H1 (cell line): Measurements from ENCODE around the gene BRPF3. TPM values are rescaled to one million over a fixed set of nuclear protein-coding genes. Genes with fewer than 3 reads are reported as not detected.

ENCODE experiments used
- CTCF ChIA-PET: fragments of 300-600 bp; sonication (Branson Sonifier 250); formaldehyde crosslinking; loops from one replicate; lab custom pipeline; 2021; ENCODE audit not compliant: partially characterized antibody; lab: Charles Lee
- POLR2A ChIA-PET: fragments of 300-600 bp; sonication (Branson Sonifier 250); formaldehyde crosslinking; loops from one replicate; lab custom pipeline; 2021; ENCODE audit warnings: inconsistent platforms; ENCODE audit not compliant: partially characterized antibody; lab: Charles Lee
- DNase-seq, 2 experiments: peaks; one replicate each; pipeline versions ENCODE4 v3.0.0 to v3.0.0-alpha.2; 2010 to 2022; ENCODE audit warnings: low spot score in 2 of 2, low read depth in 1 of 2, mixed read lengths in 1 of 2
- FAIRE-seq: peaks from 2 replicates; lab custom pipeline; 2011; peaks lifted over from hg19 to GRCh38; lab: Jason Lieb, UNC
- H2AFZ ChIP-seq: 2 replicates; pipeline ENCODE4 v1.8.1; 2012; ENCODE audit warnings: low read length, inconsistent platforms
- H2AK5ac ChIP-seq: 2 replicates; pipeline ENCODE4 v1.6.1; 2013; ENCODE audit warnings: low read depth, low read length
- H2BK120ac ChIP-seq: replicated peaks from 2 replicates; pipeline ENCODE3; 2013; ENCODE audit warnings: low read depth, low read length, inconsistent platforms
- H2BK12ac ChIP-seq: 2 replicates; pipeline ENCODE4 v1.6.1; 2013; ENCODE audit warnings: low read depth, low read length
- H2BK15ac ChIP-seq: 2 replicates; pipeline ENCODE4 v1.6.1; 2013; ENCODE audit warnings: low read length
- H2BK20ac ChIP-seq: 2 replicates; pipeline ENCODE4 v1.6.1; 2013; ENCODE audit warnings: low read length
- H2BK5ac ChIP-seq: 2 replicates; pipeline ENCODE4 v1.6.1; 2013; ENCODE audit warnings: low read depth, low read length
- H3K14ac ChIP-seq: 2 replicates; pipeline ENCODE4 v1.6.1; 2013; ENCODE audit warnings: inconsistent platforms; ENCODE audit not compliant: insufficient read length
- H3K18ac ChIP-seq: 2 replicates; pipeline ENCODE4 v1.6.1; 2013; ENCODE audit warnings: low read length; ENCODE audit errors: extremely low read depth
- H3K23ac ChIP-seq: 2 replicates; pipeline ENCODE4 v1.6.1; 2013; ENCODE audit warnings: inconsistent platforms; ENCODE audit not compliant: insufficient read length
- H3K23me2 ChIP-seq: 2 replicates; pipeline ENCODE4 v1.6.1; 2013; ENCODE audit warnings: low read depth, low read length
- H3K27ac ChIP-seq: 2 replicates; pipeline ENCODE4 v1.6.1; 2011; ENCODE audit warnings: low read depth, low read length, inconsistent platforms
- H3K27me3 ChIP-seq, 4 experiments: replicated peaks in 1 of 4; 1 replicate in 1 of 4; 2 replicates in 3 of 4; pipeline versions ENCODE4 v1.6.1 to v1.8.1; 2011 to 2013; ENCODE audit warnings: low read length in 3 of 4, mild to moderate bottlenecking in 3 of 4, inconsistent platforms in 2 of 4, mixed read lengths in 2 of 4, moderate library complexity in 1 of 4; ENCODE audit not compliant: control insufficient read depth in 3 of 4, insufficient read depth in 3 of 4; ENCODE audit errors: extremely low read depth in 1 of 4
- H3K36me3 ChIP-seq, 4 experiments: 2 replicates each; pipeline versions ENCODE4 v1.6.1 to v1.8.1; 2011 to 2013; ENCODE audit warnings: mild to moderate bottlenecking in 4 of 4, low read length in 3 of 4, moderate library complexity in 2 of 4, control low read depth in 1 of 4, inconsistent platforms in 1 of 4; ENCODE audit not compliant: insufficient read depth in 4 of 4, control insufficient read depth in 2 of 4
- H3K4ac ChIP-seq: replicated peaks from 2 replicates; pipeline ENCODE3; 2013; ENCODE audit warnings: low read length, low read depth, mixed read lengths, inconsistent platforms; ENCODE audit not compliant: insufficient read length
- H3K4me1 ChIP-seq, 4 experiments: replicated peaks in 1 of 4; 1 replicate in 1 of 4; 2 replicates in 3 of 4; pipeline versions ENCODE4 v1.6.1 to v1.8.1; 2011 to 2013; ENCODE audit warnings: low read length in 3 of 4, inconsistent platforms in 2 of 4, mixed read lengths in 1 of 4; ENCODE audit not compliant: insufficient read depth in 4 of 4, control insufficient read depth in 3 of 4
- H3K4me2 ChIP-seq, 2 experiments: 2 replicates each; pipeline versions ENCODE4 v1.6.1 to v1.8.1; 2011 to 2013; ENCODE audit warnings: low read depth in 2 of 2, low read length in 2 of 2, control low read depth in 1 of 2, inconsistent platforms in 1 of 2, mild to moderate bottlenecking in 1 of 2; ENCODE audit not compliant: insufficient read depth in 1 of 2
- H3K4me3 ChIP-seq, 4 experiments: fragments of 200-600, 300-600 bp in 1 of 4; sonication (generic), shearing (Covaris generic), sonication (Bioruptor Twin) in 1 of 4; 2 replicates each; pipeline versions ENCODE4 v1.5.1 to v1.8.1; 2011 to 2016; ENCODE audit warnings: low read length in 4 of 4, low read depth in 3 of 4, control low read depth in 2 of 4, inconsistent platforms in 2 of 4, mild to moderate bottlenecking in 2 of 4, mixed read lengths in 1 of 4, moderate library complexity in 1 of 4; ENCODE audit not compliant: insufficient read depth in 2 of 4; ENCODE audit errors: extremely low read depth in 1 of 4
- H3K56ac ChIP-seq: replicated peaks from 2 replicates; pipeline ENCODE3; 2013; ENCODE audit warnings: low read depth, mild to moderate bottlenecking, mixed read lengths, low read length, inconsistent platforms; ENCODE audit not compliant: insufficient read length
- H3K79me1 ChIP-seq: 2 replicates; pipeline ENCODE4 v1.6.1; 2013; ENCODE audit warnings: low read depth, low read length, control low read depth
- H3K79me2 ChIP-seq, 2 experiments: 2 replicates each; pipeline versions ENCODE4 v1.6.1 to v1.8.1; 2012 to 2013; ENCODE audit warnings: low read length in 2 of 2, mild to moderate bottlenecking in 2 of 2, inconsistent platforms in 1 of 2; ENCODE audit not compliant: insufficient read depth in 2 of 2, control insufficient read depth in 1 of 2
- H3K9ac ChIP-seq, 4 experiments: replicated peaks in 1 of 4; 1 replicate in 1 of 4; 2 replicates in 3 of 4; pipeline versions ENCODE4 v1.6.1 to v1.8.1; 2011 to 2013; ENCODE audit warnings: low read depth in 3 of 4, low read length in 3 of 4, control low read depth in 2 of 4, mild to moderate bottlenecking in 2 of 4, moderate library complexity in 2 of 4, inconsistent platforms in 1 of 4; ENCODE audit errors: extremely low read depth in 1 of 4
- H3K9me3 ChIP-seq, 2 experiments: 2 replicates each; pipeline versions ENCODE4 v1.6.1 to v1.8.1; 2012 to 2013; ENCODE audit warnings: mild to moderate bottlenecking in 2 of 2, moderate library complexity in 2 of 2, control low read depth in 1 of 2, inconsistent platforms in 1 of 2, low read depth in 1 of 2, low read length in 1 of 2, mixed read lengths in 1 of 2; ENCODE audit not compliant: insufficient read depth in 2 of 2
- H4K20me1 ChIP-seq, 2 experiments: replicated peaks in 1 of 2; 2 replicates each; pipeline versions ENCODE3 to v1.8.1; 2011 to 2013; ENCODE audit warnings: inconsistent platforms in 2 of 2, low read length in 2 of 2, mild to moderate bottlenecking in 1 of 2; ENCODE audit not compliant: insufficient read depth in 2 of 2, control insufficient read depth in 1 of 2
- H4K5ac ChIP-seq: 2 replicates; pipeline ENCODE4 v1.6.1; 2013; ENCODE audit warnings: low read length, low read depth, mixed read lengths, inconsistent platforms; ENCODE audit not compliant: insufficient read length
- H4K8ac ChIP-seq: 2 replicates; pipeline ENCODE4 v1.8.0; 2013; ENCODE audit warnings: mild to moderate bottlenecking, moderate library complexity, low read length, inconsistent platforms; ENCODE audit not compliant: insufficient read depth; ENCODE audit errors: extremely low read depth
- H4K91ac ChIP-seq: replicated peaks from 2 replicates; pipeline ENCODE3; 2013; ENCODE audit warnings: low read length, mixed read lengths, inconsistent platforms; ENCODE audit not compliant: insufficient read length
- NANOG ChIP-seq: IDR thresholded peaks from 2 replicates; pipeline ENCODE4 v1.6.1; 2011; ENCODE audit warnings: low read length, low read depth, mild to moderate bottlenecking, inconsistent platforms; ENCODE audit not compliant: insufficient read depth, poor library complexity, severe bottlenecking
- TEAD4 ChIP-seq: IDR thresholded peaks from 2 replicates; pipeline ENCODE4 v1.6.1; 2012; ENCODE audit warnings: low read depth, low read length, inconsistent platforms, mixed read lengths
- WGBS, 2 experiments: shearing (Covaris generic) in 1 of 2; methylation state at CpG; one replicate each; pipeline versions ENCODE4 v1.1.6 to v1.1.7; 2013 to 2015; ENCODE audit warnings: low lambda C conversion rate in 2 of 2, mixed read lengths in 2 of 2, inconsistent platforms in 1 of 2, low coverage in 1 of 2, missing lambda C conversion rate in 1 of 2; ENCODE audit not compliant: insufficient replicate concordance in 2 of 2, insufficient coverage in 1 of 2, insufficient read length in 1 of 2; ENCODE audit errors: extremely low coverage in 1 of 2, missing lambda C conversion rate in 1 of 2; 5-methylcytosine and 5-hydroxymethylcytosine counted together
- polyA plus RNA-seq, 7 experiments: library from polyadenylated mRNA; depleted of rRNA in 3 of 7; stranded (reverse) in 5 of 7; unstranded in 2 of 7; fragments of >200 nt in 5 of 7; fragments of 200-250 nt in 2 of 7; gene quantifications; 1 replicate in 5 of 7; 2 replicates in 1 of 7; 4 replicates in 1 of 7; pipeline versions ENCODE4 v1.2.1 to v1.2.3, GENCODE V29; 2011 to 2013; ENCODE audit warnings: missing spikeins in 2 of 7, mixed read lengths in 2 of 7
- total RNA-seq: library from RNA; stranded (reverse); fragmentation: NEBNext Ultra II Directional; extraction: Animal tissue kit (Norgen Biotek cat#: 25700); gene quantifications from 2 replicates; pipeline ENCODE4 v1.2.1, GENCODE V29; 2021

The BRPF3 gene
- total and polyA plus RNA-seq, 2 of the 8 experiments (the other 6 are each of a cell fraction or from before 2014, with no cell fraction given) = 26.0 to 37.5 TPM

GRCh38 chr6:36269834-36270705 is 73.5 kb downstream of the BRPF3 start, which contains the start of gene PNPLA1:
Gene PNPLA1 (plus strand): TSS chr6:36270060. CDS start chr6:36270460, 400 bp downstream.
- H3K79me1 ChIP-seq = no peaks in the 10 kb centered on the region
- WGBS, 2 experiments = 87% methylated on average over 30 of the region's 32 CpGs; no CpG with 5 or more reads in 1 of the 2 experiments
- no peak within 1 kb of the TSS for H3K56ac ChIP-seq
- peak within 1 kb of the TSS; percentile 17; the same call in 1 of the 2 replicates for H2BK12ac ChIP-seq
- peak within 1 kb of the TSS; percentile 40; the same call in 1 of the 2 replicates for H3K18ac ChIP-seq
- H2BK120ac ChIP-seq = no peak within 1 kb of the TSS
- H3K79me2 ChIP-seq = no peaks in the 10 kb centered on the region
- ChIA-PET CTCF (interaction anchor here (0.5 to 1.0 kb wide), 2 partner anchors 13 to 775 kb away, joined by 4 read pairs; no protein-coding TSS in a partner anchor), POLR2A (interaction anchor here (1.4 kb wide), 1 partner anchor 10 kb away, joined by 4 read pairs; no protein-coding TSS in a partner anchor)
- no peak within 1 kb of the TSS for H2BK5ac ChIP-seq
- no peaks in the 10 kb centered on the region for H3K27me3 ChIP-seq
- no peak within 1 kb of the TSS for H2AK5ac ChIP-seq
- no peak within 1 kb of the TSS for H3K23ac ChIP-seq
- H2BK15ac ChIP-seq = no peak within 1 kb of the TSS
- H3K4me1 ChIP-seq = peaks cover 0 to 5% (median 0%) of the 10 kb centered on the region in 4 experiments; a peak in 2 of 7 replicates
- peak within 1 kb of the TSS; percentile 35 for H4K8ac ChIP-seq
- TF ChIP-seq TEAD4 (peak; percentile 62; the same call in 1 of the 2 replicates), NANOG (no peak)
- no peaks in the 10 kb centered on the region for H3K9me3 ChIP-seq
- no peaks in the 10 kb centered on the region for H3K36me3 ChIP-seq
- H4K20me1 ChIP-seq = no peaks in the 10 kb centered on the region
- no peak within 1 kb of the TSS for H4K91ac ChIP-seq
- no peak within 1 kb of the TSS for H3K4me2 ChIP-seq
- H3K9ac ChIP-seq = no peak within 1 kb of the TSS
- no peak for FAIRE-seq
- no peak within 1 kb of the TSS for H3K4ac ChIP-seq
- no peak within 1 kb of the TSS for H3K14ac ChIP-seq
- H3K4me3 ChIP-seq = no peak within 1 kb of the TSS
- 0 out of 2 replicates have a peak within 1 kb of the TSS, but pooled peaks have one; percentile 10 for H2AFZ ChIP-seq
- no peak within 1 kb of the TSS for H4K5ac ChIP-seq
- no peaks in the 10 kb centered on the region for H3K23me2 ChIP-seq
- H2BK20ac ChIP-seq = no peak within 1 kb of the TSS
- DNase-seq = peak in 1 of 2 experiments; percentile 52
- no peak within 1 kb of the TSS for H3K27ac ChIP-seq
